Cerebellar nuclear complex (tissue), 1 donor: Measurements from ENCODE around the gene NDUFA6.

ENCODE experiments used
- DNase-seq, 2 experiments: peaks; one replicate each; lab custom pipeline; 2025; lab: John Stamatoyannopoulos, UW

Gene NDUFA6

GRCh38 chr22:42070517-42071422 lies 19.8 kb downstream of the NDUFA6 start, which contains the start of gene NAGA:
TSS of gene NAGA (minus strand) at chr22:42070812. CDS start at chr22:42070297, 515 bp downstream.
- DNase-seq: peak; percentile 83 to 97

DNA sequence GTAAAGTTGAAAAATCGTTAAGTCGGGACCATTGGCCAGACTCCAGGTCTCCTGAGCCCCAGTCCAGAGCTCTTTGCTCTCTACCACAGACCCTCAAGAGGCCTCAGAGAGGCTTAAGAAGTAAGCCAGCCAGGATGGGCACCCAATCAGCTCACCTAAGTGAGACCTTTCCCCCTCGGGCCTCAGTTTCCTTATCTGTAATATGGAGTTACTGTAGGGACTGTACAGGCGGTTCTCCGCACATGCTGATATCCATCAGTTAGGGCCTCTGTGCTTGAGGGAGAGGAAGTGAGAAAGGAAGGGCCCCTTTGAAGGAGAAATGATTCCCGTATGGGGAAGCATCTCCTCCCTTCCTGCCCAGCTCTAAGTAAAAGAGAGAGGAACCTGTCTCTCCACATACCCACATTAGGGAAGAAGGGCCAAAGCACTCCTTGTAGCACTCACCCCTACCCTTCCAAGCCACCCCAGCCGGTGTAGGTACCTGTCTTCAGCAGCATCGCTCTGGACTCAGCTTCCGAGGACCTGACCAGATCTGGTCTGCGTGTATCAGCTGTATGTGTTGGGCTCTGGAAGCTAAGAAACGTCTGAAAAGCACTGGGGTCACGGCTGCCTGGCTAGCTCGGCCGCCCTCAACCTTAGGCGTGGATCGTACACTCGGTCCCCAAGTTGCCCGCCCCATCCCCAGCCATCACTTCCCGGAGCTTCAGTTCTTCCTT lies 20.6 kb downstream of the NDUFA6 start:
- DNase-seq: no peak

DNA sequence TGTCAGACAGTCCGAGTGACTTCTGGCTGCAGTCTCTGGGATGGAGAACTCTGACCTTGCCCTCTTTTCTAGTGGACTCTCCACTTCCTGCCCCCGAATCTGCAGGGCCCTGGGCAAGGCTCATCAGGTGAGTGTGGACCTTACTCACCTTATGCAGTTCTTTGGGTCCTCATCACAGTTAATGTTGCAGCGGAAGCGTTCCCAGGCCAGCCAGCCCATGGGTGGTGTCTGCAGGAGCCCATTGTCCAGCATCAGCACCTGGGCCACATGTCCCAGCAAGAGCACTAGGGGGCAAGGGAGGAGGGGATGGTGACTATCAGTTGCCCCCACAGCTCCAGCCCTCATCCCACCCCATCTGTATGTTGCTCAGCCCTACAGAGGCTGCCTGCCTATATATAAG lies 22.3 kb downstream of the NDUFA6 start:
- DNase-seq: no peak

GRCh38 chr22:42067671-42068251 lies 22.8 kb downstream of the NDUFA6 start:
- no peak for DNase-seq

DNA sequence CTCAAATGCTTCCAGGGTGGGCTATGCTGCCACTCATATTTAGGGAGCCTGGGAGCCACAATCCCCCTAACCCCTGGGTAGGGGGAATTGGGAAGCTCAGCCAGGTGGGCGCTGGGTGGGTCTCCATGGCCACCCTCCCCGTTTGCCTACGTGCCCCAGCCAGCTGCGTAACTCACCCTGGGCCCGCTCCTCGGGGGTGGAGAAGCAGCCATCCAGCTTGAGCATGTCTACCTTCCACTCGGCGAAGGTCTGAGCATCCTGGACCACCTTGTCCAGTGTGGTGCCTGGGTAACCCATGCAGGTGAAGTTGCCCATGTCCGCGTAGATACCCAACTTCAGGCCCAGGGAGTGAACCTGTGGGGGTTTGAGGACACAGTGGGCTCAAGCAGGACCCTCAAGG lies 23.6 kb downstream of the NDUFA6 start:
- DNase-seq: no peak

- DNase-seq: no peak
Measured at GRCh38 chr22:42066126-42066761, 24.3 kb downstream of the NDUFA6 start.

DNA sequence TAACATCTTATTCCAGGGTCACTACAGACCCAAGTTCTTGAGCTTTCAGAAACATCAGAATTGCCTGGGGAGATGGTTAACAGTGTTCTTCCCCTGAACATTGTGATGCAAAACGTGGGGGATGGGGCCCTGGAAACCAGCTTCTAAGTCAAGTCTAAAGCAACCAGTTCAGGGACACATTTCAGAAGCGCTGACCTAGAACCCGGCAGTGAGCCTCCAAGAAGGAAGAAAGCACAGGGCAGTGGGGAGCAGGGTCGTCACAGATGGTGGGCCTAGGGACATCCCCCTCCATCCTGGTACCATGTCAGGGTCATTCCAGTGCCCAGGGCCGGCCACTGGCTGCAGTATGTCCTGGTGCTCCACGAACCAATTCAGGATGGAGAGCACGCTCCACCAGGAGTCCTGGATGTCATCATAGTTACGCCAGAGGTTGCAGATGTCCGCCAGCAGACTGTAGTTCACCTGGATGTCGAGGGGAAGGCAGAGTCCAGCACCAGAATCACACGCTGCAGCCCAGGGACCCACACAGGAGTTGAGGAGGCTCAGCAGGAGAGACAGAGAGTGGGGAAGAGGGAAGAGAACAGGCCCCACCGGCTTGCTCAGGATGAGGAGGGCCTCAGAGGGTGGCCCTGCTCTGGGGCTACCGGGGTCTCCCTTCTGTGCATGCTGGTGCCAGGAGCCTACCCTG lies 25.0 kb downstream of the NDUFA6 start:
- no peak for DNase-seq

- no peak for DNase-seq
Measured at GRCh38 chr22:42064629-42065028, 25.9 kb downstream of the NDUFA6 start.

- no peak for DNase-seq
Measured at GRCh38 chr22:42062506-42063170, 27.9 kb downstream of the NDUFA6 start.

DNA sequence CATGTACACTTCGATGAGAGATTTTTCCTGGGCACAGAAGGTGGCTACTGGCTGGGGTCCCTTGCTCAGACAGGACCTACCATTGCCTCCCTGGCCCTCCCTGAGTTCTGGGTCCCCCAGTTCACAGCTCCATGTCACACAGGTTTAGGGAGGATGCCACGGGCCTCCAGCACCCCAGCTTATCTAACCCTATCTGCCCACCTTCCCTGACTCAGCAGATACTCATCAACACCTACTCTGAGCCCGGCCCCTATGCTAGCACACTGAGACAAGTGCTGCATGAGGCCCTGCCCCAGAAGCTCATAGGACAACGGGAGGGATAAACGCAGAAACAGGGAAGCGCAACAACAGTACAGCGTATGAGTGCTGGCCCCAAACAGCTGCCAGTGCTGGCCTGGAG lies 29.5 kb downstream of the NDUFA6 start:
- DNase-seq: no peak

GRCh38 chr22:42060489-42060888 lies 30.1 kb downstream of the NDUFA6 start:
- DNase-seq: no peak

- DNase-seq: no peak
Measured at GRCh38 chr22:42056757-42057511, 33.6 kb downstream of the NDUFA6 start.

DNA sequence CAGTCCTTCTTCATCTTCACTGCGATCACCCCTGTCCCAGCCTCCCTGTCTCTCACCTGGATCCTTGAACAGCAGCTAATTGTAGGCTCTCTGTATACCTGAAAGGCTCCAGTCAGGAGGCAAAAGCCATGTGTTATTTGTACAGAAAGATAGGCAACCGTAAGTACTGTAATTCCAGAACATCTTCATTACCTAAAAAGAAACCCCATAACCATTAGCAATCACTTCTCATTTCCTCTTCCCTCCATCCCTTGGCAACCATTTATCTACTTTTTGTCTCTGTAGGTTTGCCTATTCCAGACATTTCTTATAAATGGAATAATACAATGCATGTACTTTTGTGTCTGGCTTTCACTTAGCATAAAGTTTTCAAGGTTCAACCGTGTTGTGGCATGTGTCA lies 37.8 kb downstream of the NDUFA6 start:
- DNase-seq: no peak

DNA sequence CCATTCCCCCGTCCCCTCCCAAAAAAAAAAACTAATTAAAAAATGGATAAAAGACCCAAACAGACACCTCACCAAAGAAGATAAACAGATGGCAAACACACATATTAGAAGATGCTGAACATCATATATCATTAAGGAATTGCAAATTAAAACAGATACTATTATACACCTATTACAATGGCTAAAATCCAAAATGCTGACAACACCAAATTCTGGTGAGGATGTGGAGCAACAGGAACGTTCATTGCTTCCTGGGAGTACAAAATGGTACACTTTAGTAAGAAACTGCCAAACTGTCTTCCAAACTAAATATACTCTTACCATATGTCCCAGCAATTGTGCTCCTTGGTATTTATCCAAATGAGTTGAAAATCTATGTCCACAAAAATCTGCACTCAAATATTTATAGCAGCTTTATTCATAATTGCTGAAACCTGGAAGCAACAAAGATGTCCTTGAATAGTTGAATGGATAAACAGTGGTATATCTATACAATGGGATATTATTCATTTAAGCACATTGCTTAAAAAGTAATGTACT lies 39.9 kb downstream of the NDUFA6 start:
- no peak for DNase-seq

DNA sequence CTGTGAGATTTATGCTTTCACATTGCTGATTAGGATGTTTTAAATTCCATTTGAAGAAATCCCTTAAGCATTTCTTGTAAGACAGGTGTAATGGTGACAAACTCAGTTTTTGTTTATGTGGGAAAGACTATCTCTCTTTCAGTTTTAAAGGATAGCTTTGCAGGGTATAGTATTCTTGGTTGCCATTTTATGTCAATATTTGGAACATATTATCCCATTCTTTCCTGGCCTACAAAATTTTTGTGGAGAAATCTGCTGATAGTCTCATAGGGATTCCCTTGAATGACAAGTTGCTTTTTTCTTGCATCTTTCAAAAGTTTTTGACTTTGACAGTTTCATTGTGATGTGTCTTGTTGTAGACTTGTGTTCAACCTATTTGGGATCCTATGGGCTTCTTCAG lies 48.8 kb downstream of the NDUFA6 start:
- no peak for DNase-seq

DNA sequence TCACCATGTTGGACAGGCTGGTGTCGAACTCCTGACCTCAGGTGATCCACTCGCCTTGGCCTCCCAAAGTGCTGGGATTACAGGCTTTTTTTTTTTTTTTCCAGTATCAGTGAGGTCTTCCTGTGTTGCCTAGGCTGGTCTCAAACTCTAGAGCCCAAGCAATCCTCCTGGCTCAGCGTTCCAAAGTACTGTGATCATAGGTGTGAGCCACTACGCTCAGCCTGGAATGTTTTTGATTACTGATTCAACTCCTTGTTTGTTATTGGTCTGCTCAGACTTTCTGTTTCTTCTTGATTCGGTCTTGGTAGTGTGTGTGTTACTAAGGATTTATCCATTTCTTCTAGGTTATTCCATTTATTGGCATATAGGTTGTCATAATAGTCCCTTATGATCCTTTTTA lies 51.3 kb downstream of the NDUFA6 start:
- no peak for DNase-seq
